WTC11 (cell line): Measurements from ENCODE around the gene AFF3. TPM values are rescaled to one million over a fixed set of nuclear protein-coding genes. Genes with fewer than 3 reads are reported as not detected.

Experiments
- ATAC-seq: fragments of 200-7000 bp; cut with Tn5 transposase; 2 replicates; pipeline ENCODE4 v1.10.0; 2021; ENCODE audit warnings: mild to moderate bottlenecking, moderate library complexity
- CTCF ChIA-PET: fragments of 300-600 bp; sonication (Branson Sonifier 250); formaldehyde crosslinking; loops from one replicate; lab custom pipeline; 2021; ENCODE audit warnings: antibody characterized with exemption; lab: Charles Lee
- POLR2A ChIA-PET: fragments of 350-600 bp; sonication (Branson Sonifier 250); formaldehyde crosslinking; loops from one replicate; lab custom pipeline; 2021; ENCODE audit warnings: antibody characterized with exemption; lab: Charles Lee
- DNase-seq: peaks from one replicate; pipeline ENCODE4 v3.0.0; 2021; ENCODE audit warnings: low spot score
- H3K27ac Mint-ChIP-seq: 2 replicates; pipeline ENCODE4 v1.8.0; 2021; ENCODE audit warnings: mixed read lengths
- H3K27me3 Mint-ChIP-seq: 2 replicates; pipeline ENCODE4 v1.8.0; 2021; ENCODE audit warnings: low read depth, mild to moderate bottlenecking, moderate library complexity, mixed read lengths
- H3K36me3 Mint-ChIP-seq: 2 replicates; pipeline ENCODE4 v1.8.0; 2021; ENCODE audit warnings: mixed read lengths
- H3K4me1 Mint-ChIP-seq: 2 replicates; pipeline ENCODE4 v1.8.0; 2022; ENCODE audit warnings: mixed read lengths
- H3K4me3 Mint-ChIP-seq: 2 replicates; pipeline ENCODE4 v1.8.0; 2021; ENCODE audit warnings: mild to moderate bottlenecking, moderate library complexity, mixed read lengths
- H3K9me3 Mint-ChIP-seq: 2 replicates; pipeline ENCODE4 v1.8.0; 2021; ENCODE audit warnings: mixed read lengths
- ATF3 ChIP-seq: sonication (generic); formaldehyde crosslinking; conservative IDR thresholded peaks from 2 replicates; pipeline ENCODE4 v1.8.1; 2022; ENCODE audit warnings: mild to moderate bottlenecking, missing genetic modification reagents
- ATF6 ChIP-seq: sonication (generic); formaldehyde crosslinking; IDR thresholded peaks from 2 replicates; pipeline ENCODE4 v1.8.1; 2023; ENCODE audit warnings: mild to moderate bottlenecking, missing genetic modification reagents
- E2F5 ChIP-seq: sonication (generic); formaldehyde crosslinking; IDR thresholded peaks from 2 replicates; pipeline ENCODE4 v1.8.1; 2022; ENCODE audit warnings: mild to moderate bottlenecking, moderate library complexity, missing genetic modification reagents
- ELF4 ChIP-seq: sonication (generic); formaldehyde crosslinking; IDR thresholded peaks from 2 replicates; pipeline ENCODE4 v1.8.1; 2022; ENCODE audit warnings: low read depth, mild to moderate bottlenecking, moderate library complexity, missing genetic modification reagents
- ERG ChIP-seq: fragments of 250-450 bp; sonication (Bioruptor Pico); IDR thresholded peaks from 2 replicates; pipeline ENCODE4 v1.8.0; 2021; ENCODE audit warnings: mild to moderate bottlenecking
- FOXK1 ChIP-seq: sonication (generic); formaldehyde crosslinking; IDR thresholded peaks from 2 replicates; pipeline ENCODE4 v1.8.0; 2022; ENCODE audit warnings: mild to moderate bottlenecking, moderate library complexity, missing genetic modification reagents
- KAT7 ChIP-seq: sonication (generic); formaldehyde crosslinking; IDR thresholded peaks from 2 replicates; pipeline ENCODE4 v1.8.1; 2023; ENCODE audit warnings: missing genetic modification reagents, mild to moderate bottlenecking, borderline replicate concordance
- MAX ChIP-seq: sonication (generic); formaldehyde crosslinking; IDR thresholded peaks from 2 replicates; pipeline ENCODE4 v1.8.0; 2022; ENCODE audit warnings: mild to moderate bottlenecking, missing genetic modification reagents
- MYBL2 ChIP-seq: sonication (generic); formaldehyde crosslinking; IDR thresholded peaks from 2 replicates; pipeline ENCODE4 v1.8.1; 2023; ENCODE audit warnings: mild to moderate bottlenecking, moderate library complexity, missing genetic modification reagents
- NFE2L1 ChIP-seq: sonication (generic); formaldehyde crosslinking; IDR thresholded peaks from 2 replicates; pipeline ENCODE4 v1.8.1; 2023; ENCODE audit warnings: missing genetic modification reagents
- NR1H2 ChIP-seq: sonication (generic); formaldehyde crosslinking; IDR thresholded peaks from 2 replicates; pipeline ENCODE4 v1.9.0; 2021; ENCODE audit warnings: mild to moderate bottlenecking, moderate library complexity, missing genetic modification reagents
- SMAD4 ChIP-seq: sonication (generic); formaldehyde crosslinking; IDR thresholded peaks from 2 replicates; pipeline ENCODE4 v1.8.0; 2022; ENCODE audit warnings: mild to moderate bottlenecking, missing genetic modification reagents
- TP53 ChIP-seq: sonication (generic); formaldehyde crosslinking; IDR thresholded peaks from 2 replicates; pipeline ENCODE4 v1.8.1; 2023; ENCODE audit warnings: mild to moderate bottlenecking, missing genetic modification reagents
- ZBTB43 ChIP-seq: sonication (generic); formaldehyde crosslinking; IDR thresholded peaks from 2 replicates; pipeline ENCODE4 v1.8.1; 2023; ENCODE audit warnings: mild to moderate bottlenecking, missing genetic modification reagents
- ZNF232 ChIP-seq: sonication (generic); formaldehyde crosslinking; IDR thresholded peaks from 2 replicates; pipeline ENCODE4 v1.8.0; 2022; ENCODE audit warnings: mild to moderate bottlenecking, missing genetic modification reagents
- ZNF263 ChIP-seq: sonication (generic); formaldehyde crosslinking; IDR thresholded peaks from 2 replicates; pipeline ENCODE4 v1.8.1; 2022; ENCODE audit warnings: low read depth, mild to moderate bottlenecking, moderate library complexity, missing genetic modification reagents
- ZNF396 ChIP-seq: fragments of 250-450 bp; sonication (Bioruptor Pico); IDR thresholded peaks from 2 replicates; pipeline ENCODE4 v1.8.0; 2021; ENCODE audit warnings: mild to moderate bottlenecking, moderate library complexity, borderline replicate concordance
- ZNF423 ChIP-seq: fragments of 250-450 bp; sonication (Bioruptor Pico); IDR thresholded peaks from 2 replicates; pipeline ENCODE4 v2.1.2; 2022; ENCODE audit warnings: mild to moderate bottlenecking, moderate library complexity
- ZNF512 ChIP-seq: sonication (generic); formaldehyde crosslinking; IDR thresholded peaks from 2 replicates; pipeline ENCODE4 v1.8.1; 2022; ENCODE audit warnings: missing genetic modification reagents, borderline replicate concordance
- total RNA-seq: library from RNA; stranded (reverse); gene quantifications from 3 replicates; pipeline ENCODE4 v1.2.3, GENCODE V29; 2021

The AFF3 gene
- total RNA-seq, 1 experiment from 2014 or later, result 1.2 TPM

GRCh38 chr2:99576775-99577174 lies 565.6 kb downstream of the AFF3 start:
- POLR2A ChIA-PET, result no interaction called here
- ATAC-seq (no peak), DNase-seq (no peak)
- no peak overlapping the region for H3K27ac Mint-ChIP-seq
- no peak overlapping the region for H3K4me3 Mint-ChIP-seq
- no peaks in the 10 kb centered on the region; the same call in 1 of the 2 replicates for H3K27me3 Mint-ChIP-seq
- CTCF ChIA-PET, result interaction anchor here (1.0 to 1.2 kb wide), 2 partner anchors 17 to 684 kb away, joined by 3 to 4 read pairs; no protein-coding TSS in a partner anchor
- H3K9me3 Mint-ChIP-seq, result no peaks in the 10 kb centered on the region
- peaks cover 18% of the 10 kb centered on the region for H3K4me1 Mint-ChIP-seq
- no peak for TF ChIP-seq TP53 (CRISPR knock-in tag)
- no peak for TF ChIP-seq NFE2L1 (CRISPR knock-in tag)
- no peak for TF ChIP-seq ZNF263 (CRISPR knock-in tag)
- TF ChIP-seq ZNF396 (CRISPR knock-in tag), result no peak
- no peak for TF ChIP-seq ZBTB43 (CRISPR knock-in tag)
- TF ChIP-seq ZNF232 (CRISPR knock-in tag), result no peak
- TF ChIP-seq MAX (CRISPR knock-in tag), result no peak
- TF ChIP-seq ERG (CRISPR knock-in tag), result no peak
- no peak for TF ChIP-seq ATF6 (CRISPR knock-in tag)
- TF ChIP-seq E2F5 (CRISPR knock-in tag), result no peak
- TF ChIP-seq ATF3 (CRISPR knock-in tag), result no peak
- no peak for TF ChIP-seq MYBL2 (CRISPR knock-in tag)
- no peak for TF ChIP-seq ZNF423 (CRISPR knock-in tag)
- TF ChIP-seq SMAD4 (CRISPR knock-in tag), result no peak
- TF ChIP-seq ELF4 (CRISPR knock-in tag), result no peak
- TF ChIP-seq NR1H2 (CRISPR knock-in tag), result no peak
- TF ChIP-seq KAT7 (CRISPR knock-in tag), result no peak
- TF ChIP-seq FOXK1 (CRISPR knock-in tag), result no peak
- TF ChIP-seq ZNF512, result no peak
- H3K36me3 Mint-ChIP-seq, result no peaks in the 10 kb centered on the region
